ENCODE data around the gene CMYA5.

The CMYA5 gene

GRCh38 chr5:79745255-79745654, 55.6 kb downstream of the CMYA5 start:
- TF ChIP-seq PPARA (CRISPR knock-in tag; IDR thresholded peaks at IDR 0.05; ENCODE audit: borderline replicate concordance) = no peak
- no peak for ATAC-seq

GRCh38 chr5:79746642-79747569, 57.3 kb downstream of the CMYA5 start:
- no peak for ATAC-seq
- no peak for TF ChIP-seq ESRRG (CRISPR knock-in tag; IDR thresholded peaks at IDR 0.05)
- TF ChIP-seq ZFP30 (CRISPR knock-in tag; IDR thresholded peaks at IDR 0.05) = no peak
- TF ChIP-seq CSDC2 (CRISPR knock-in tag; IDR thresholded peaks at IDR 0.05) = no peak
- no peak for TF ChIP-seq OSR1 (CRISPR knock-in tag; IDR thresholded peaks at IDR 0.05)
- no peak for TF ChIP-seq ZC3H10 (CRISPR knock-in tag; IDR thresholded peaks at IDR 0.05)
- TF ChIP-seq, protein P1, sequence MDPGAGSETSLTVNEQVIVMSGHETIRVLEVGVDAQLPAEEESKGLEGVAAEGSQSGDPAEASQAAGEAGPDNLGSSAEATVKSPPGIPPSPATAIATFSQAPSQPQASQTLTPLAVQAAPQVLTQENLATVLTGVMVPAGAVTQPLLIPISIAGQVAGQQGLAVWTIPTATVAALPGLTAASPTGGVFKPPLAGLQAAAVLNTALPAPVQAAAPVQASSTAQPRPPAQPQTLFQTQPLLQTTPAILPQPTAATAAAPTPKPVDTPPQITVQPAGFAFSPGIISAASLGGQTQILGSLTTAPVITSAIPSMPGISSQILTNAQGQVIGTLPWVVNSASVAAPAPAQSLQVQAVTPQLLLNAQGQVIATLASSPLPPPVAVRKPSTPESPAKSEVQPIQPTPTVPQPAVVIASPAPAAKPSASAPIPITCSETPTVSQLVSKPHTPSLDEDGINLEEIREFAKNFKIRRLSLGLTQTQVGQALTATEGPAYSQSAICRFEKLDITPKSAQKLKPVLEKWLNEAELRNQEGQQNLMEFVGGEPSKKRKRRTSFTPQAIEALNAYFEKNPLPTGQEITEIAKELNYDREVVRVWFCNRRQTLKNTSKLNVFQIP (CRISPR knock-in tag; IDR thresholded peaks at IDR 0.05; ENCODE audit: borderline replicate concordance, low read depth) = no peak
- TF ChIP-seq BACH2 (CRISPR knock-in tag; IDR thresholded peaks at IDR 0.05; ENCODE audit: borderline replicate concordance) = no peak
- no peak for TF ChIP-seq ZNF70 (CRISPR knock-in tag; IDR thresholded peaks at IDR 0.05)

DNA sequence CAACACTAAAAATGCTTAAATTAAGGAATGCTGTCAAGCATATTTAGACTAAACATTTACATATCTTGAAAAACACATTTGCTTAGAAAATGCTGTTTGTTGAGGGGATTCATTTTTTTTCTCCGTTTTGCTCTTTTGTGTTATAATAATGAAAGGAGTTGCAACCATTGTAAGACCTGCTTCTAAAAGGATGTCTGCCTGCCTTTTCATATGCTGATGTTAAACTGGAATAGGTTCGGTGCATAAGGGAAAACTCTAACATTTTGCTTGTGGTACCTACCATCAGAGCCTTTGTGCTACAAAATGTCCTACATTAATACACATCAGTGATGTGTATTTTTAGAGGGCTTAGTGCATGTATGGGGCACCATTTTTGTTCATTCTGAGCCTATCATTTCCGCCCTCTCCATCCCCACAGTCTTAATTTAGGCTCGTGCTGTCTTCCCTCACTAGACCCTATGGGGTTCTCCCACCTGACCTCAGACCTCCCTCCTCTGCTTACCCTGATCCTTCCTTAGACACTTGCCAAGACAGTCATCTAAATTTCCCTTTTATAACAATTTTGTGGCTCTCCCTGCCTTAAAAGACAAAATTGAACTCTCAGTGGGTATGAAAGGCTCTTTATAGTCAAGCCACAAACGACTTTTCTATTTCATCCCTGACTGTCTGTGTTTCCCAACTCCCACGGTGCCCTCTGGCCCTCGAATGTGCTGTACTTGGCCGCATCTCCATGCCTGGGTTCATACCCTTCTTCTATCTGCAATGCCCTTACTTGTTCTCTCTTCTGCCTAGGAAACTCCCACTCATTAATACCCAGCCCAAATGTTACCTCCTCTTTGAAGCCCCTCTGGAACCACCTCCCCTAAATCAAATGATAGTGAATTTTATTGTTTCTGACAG, 61.2 kb downstream of the CMYA5 start:
- no peak for ATAC-seq
- TF ChIP-seq RARB (CRISPR knock-in tag; IDR thresholded peaks at IDR 0.05) = no peak
- TF ChIP-seq ZNF8 (CRISPR knock-in tag; IDR thresholded peaks at IDR 0.05) = no peak
- TF ChIP-seq, protein P2, sequence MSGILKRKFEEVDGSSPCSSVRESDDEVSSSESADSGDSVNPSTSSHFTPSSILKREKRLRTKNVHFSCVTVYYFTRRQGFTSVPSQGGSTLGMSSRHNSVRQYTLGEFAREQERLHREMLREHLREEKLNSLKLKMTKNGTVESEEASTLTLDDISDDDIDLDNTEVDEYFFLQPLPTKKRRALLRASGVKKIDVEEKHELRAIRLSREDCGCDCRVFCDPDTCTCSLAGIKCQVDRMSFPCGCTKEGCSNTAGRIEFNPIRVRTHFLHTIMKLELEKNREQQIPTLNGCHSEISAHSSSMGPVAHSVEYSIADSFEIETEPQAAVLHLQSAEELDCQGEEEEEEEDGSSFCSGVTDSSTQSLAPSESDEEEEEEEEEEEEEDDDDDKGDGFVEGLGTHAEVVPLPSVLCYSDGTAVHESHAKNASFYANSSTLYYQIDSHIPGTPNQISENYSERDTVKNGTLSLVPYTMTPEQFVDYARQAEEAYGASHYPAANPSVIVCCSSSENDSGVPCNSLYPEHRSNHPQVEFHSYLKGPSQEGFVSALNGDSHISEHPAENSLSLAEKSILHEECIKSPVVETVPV (CRISPR knock-in tag; IDR thresholded peaks at IDR 0.05) = no peak
- TF ChIP-seq TOX (CRISPR knock-in tag; IDR thresholded peaks at IDR 0.05; ENCODE audit: borderline replicate concordance) = no peak
- TF ChIP-seq BACH2 (CRISPR knock-in tag; IDR thresholded peaks at IDR 0.05; ENCODE audit: borderline replicate concordance) = no peak
- TF ChIP-seq ZNF70 (CRISPR knock-in tag; IDR thresholded peaks at IDR 0.05) = no peak

DNA sequence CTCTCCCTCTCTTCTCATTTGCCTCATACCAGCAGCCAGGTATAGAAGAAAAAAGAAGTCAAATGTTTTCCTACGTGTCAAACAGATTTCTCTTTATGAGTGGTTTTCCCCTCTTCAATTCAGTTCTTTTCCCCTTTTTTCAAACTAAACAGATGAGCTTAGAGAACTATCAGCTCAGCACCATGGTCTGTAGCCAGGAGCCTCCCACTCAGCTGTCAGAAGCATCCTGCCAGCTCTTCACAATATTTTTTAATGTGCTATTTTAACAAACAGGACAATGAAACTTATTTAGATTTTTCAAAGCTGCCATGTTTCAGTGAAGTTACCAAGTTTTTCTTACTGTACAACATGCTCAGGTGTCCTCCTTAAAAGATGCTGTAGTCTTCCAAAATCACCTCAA, 63.5 kb downstream of the CMYA5 start:
- no peak for ATAC-seq
- TF ChIP-seq ARNTL (CRISPR knock-in tag; IDR thresholded peaks at IDR 0.05; ENCODE audit: borderline replicate concordance, low read depth) (no peak), TCF4 (CRISPR knock-in tag; IDR thresholded peaks at IDR 0.05; ENCODE audit: borderline replicate concordance) (no peak), RARB (CRISPR knock-in tag; IDR thresholded peaks at IDR 0.05) (no peak), ISL1 (CRISPR knock-in tag; IDR thresholded peaks at IDR 0.05) (no peak), ZFP3 (CRISPR knock-in tag; IDR thresholded peaks at IDR 0.05) (no peak), PPARA (CRISPR knock-in tag; IDR thresholded peaks at IDR 0.05; ENCODE audit: borderline replicate concordance) (no peak), SNAI2 (CRISPR knock-in tag; IDR thresholded peaks at IDR 0.05) (no peak), GLIS3 (CRISPR knock-in tag; IDR thresholded peaks at IDR 0.05) (no peak), ZNF565 (CRISPR knock-in tag; conservative IDR thresholded peaks at IDR 0.05; ENCODE audit: low read depth) (no peak), ZFP30 (CRISPR knock-in tag; IDR thresholded peaks at IDR 0.05) (no peak)
- TF ChIP-seq, protein P1 (CRISPR knock-in tag; IDR thresholded peaks at IDR 0.05; ENCODE audit: borderline replicate concordance, low read depth) = no peak
- TF ChIP-seq, protein P3, sequence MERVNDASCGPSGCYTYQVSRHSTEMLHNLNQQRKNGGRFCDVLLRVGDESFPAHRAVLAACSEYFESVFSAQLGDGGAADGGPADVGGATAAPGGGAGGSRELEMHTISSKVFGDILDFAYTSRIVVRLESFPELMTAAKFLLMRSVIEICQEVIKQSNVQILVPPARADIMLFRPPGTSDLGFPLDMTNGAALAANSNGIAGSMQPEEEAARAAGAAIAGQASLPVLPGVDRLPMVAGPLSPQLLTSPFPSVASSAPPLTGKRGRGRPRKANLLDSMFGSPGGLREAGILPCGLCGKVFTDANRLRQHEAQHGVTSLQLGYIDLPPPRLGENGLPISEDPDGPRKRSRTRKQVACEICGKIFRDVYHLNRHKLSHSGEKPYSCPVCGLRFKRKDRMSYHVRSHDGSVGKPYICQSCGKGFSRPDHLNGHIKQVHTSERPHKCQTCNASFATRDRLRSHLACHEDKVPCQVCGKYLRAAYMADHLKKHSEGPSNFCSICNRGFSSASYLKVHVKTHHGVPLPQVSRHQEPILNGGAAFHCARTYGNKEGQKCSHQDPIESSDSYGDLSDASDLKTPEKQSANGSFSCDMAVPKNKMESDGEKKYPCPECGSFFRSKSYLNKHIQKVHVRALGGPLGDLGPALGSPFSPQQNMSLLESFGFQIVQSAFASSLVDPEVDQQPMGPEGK (CRISPR knock-in tag; IDR thresholded peaks at IDR 0.05; ENCODE audit: borderline replicate concordance) = no peak
